Measurements from ENCODE around the gene WDR88.

DNA sequence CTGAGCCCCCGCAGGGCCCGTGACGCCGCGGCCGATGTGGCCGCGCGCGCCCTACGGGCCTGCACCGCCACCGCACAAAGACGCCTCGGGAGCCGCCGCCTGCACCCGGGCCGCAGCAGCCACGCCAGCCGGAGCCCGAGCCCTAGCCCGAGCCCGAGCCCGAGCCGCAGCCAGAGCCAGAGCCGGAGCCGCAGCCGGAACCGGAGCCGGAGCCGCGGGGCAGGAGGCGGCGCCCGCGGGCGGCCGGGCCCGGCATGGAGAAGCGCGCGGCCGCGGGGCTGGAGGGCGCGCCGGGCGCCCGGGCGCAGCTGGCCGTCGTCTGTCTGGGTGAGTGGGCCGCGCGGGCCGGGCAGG is 62.6 kb downstream of the WDR88 start:
- TF ChIP-seq, protein P1, sequence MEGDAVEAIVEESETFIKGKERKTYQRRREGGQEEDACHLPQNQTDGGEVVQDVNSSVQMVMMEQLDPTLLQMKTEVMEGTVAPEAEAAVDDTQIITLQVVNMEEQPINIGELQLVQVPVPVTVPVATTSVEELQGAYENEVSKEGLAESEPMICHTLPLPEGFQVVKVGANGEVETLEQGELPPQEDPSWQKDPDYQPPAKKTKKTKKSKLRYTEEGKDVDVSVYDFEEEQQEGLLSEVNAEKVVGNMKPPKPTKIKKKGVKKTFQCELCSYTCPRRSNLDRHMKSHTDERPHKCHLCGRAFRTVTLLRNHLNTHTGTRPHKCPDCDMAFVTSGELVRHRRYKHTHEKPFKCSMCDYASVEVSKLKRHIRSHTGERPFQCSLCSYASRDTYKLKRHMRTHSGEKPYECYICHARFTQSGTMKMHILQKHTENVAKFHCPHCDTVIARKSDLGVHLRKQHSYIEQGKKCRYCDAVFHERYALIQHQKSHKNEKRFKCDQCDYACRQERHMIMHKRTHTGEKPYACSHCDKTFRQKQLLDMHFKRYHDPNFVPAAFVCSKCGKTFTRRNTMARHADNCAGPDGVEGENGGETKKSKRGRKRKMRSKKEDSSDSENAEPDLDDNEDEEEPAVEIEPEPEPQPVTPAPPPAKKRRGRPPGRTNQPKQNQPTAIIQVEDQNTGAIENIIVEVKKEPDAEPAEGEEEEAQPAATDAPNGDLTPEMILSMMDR (IDR thresholded peaks at IDR 0.05) = no peak
- TF ChIP-seq POLR2A (IDR thresholded peaks at IDR 0.05) = no peak
- no peak for TF ChIP-seq POLR2AphosphoS5 (IDR thresholded peaks at IDR 0.05; ENCODE audit: insufficient read depth in 1 of 2, low read depth in 1 of 2)

All from vagina (tissue), 2 donors.